DOHH2 (cell line): ENCODE measurements around the gene ZBTB16.

Experiments used
- CTCF ChIP-seq: fragments of 200-600 bp; sonication (generic); IDR thresholded peaks from one replicate; pipeline ENCODE4 v1.5.1; 2014; ENCODE audit warnings: antibody characterized with exemption, mild to moderate bottlenecking, low read depth, low read length; ENCODE audit not compliant: poor library complexity, severe bottlenecking
- EZH2phosphoT487 ChIP-seq: fragments of 200-600 bp; sonication (generic); IDR thresholded peaks from 2 replicates; pipeline ENCODE4 v1.6.1; 2017; ENCODE audit warnings: borderline replicate concordance, mild to moderate bottlenecking, antibody characterized with exemption, low read length, moderate library complexity, mixed read lengths

- TF ChIP-seq EZH2phosphoT487 = no peak
- no peak for TF ChIP-seq CTCF
Observed at GRCh38 chr11:114088836-114089235, 29.3 kb downstream of the ZBTB16 start.
